Neural cell (in vitro differentiated cells): ENCODE results near the gene TBC1D8.

Experiments
- EP300 ChIP-seq: fragments of 450-650 bp; conservative IDR thresholded peaks from 2 replicates; pipeline ENCODE4 v1.6.1; 2014; ENCODE audit warnings: antibody characterized with exemption, mild to moderate bottlenecking, moderate library complexity; ENCODE audit not compliant: poor library complexity, severe bottlenecking
- EZH2 ChIP-seq: fragments of 200-600, 300-800 bp; shearing (Covaris generic), sonication (generic); IDR thresholded peaks from 2 replicates; pipeline ENCODE4 v1.6.1; 2014; ENCODE audit warnings: antibody characterized with exemption, low read length, borderline replicate concordance, mild to moderate bottlenecking; ENCODE audit not compliant: insufficient read depth, poor library complexity, severe bottlenecking
- MXI1 ChIP-seq: fragments of 450-650 bp; conservative IDR thresholded peaks from 2 replicates; pipeline ENCODE4 v1.6.1; 2014; ENCODE audit warnings: antibody characterized with exemption, mild to moderate bottlenecking; ENCODE audit not compliant: poor library complexity, severe bottlenecking
- POLR2AphosphoS5 ChIP-seq: IDR thresholded peaks from 2 replicates; pipeline ENCODE4 v1.6.1; 2012
- RAD21 ChIP-seq: fragments of 450-650 bp; conservative IDR thresholded peaks from 2 replicates; pipeline ENCODE4 v1.6.1; 2014; ENCODE audit warnings: antibody characterized with exemption, mild to moderate bottlenecking, moderate library complexity
- TAF1 ChIP-seq: IDR thresholded peaks from 2 replicates; pipeline ENCODE4 v1.6.1; 2012; ENCODE audit warnings: low read depth
- TF ChIP-seq, protein P1 (sequence below): fragments of 450-650 bp; IDR thresholded peaks from 2 replicates; pipeline ENCODE4 v1.5.1; 2014; ENCODE audit warnings: antibody characterized with exemption, mild to moderate bottlenecking, moderate library complexity; ENCODE audit not compliant: poor library complexity, severe bottlenecking
- TF ChIP-seq, protein P2 (sequence below): IDR thresholded peaks from 2 replicates; pipeline ENCODE4 v1.6.1; 2012; ENCODE audit warnings: borderline replicate concordance

DNA sequence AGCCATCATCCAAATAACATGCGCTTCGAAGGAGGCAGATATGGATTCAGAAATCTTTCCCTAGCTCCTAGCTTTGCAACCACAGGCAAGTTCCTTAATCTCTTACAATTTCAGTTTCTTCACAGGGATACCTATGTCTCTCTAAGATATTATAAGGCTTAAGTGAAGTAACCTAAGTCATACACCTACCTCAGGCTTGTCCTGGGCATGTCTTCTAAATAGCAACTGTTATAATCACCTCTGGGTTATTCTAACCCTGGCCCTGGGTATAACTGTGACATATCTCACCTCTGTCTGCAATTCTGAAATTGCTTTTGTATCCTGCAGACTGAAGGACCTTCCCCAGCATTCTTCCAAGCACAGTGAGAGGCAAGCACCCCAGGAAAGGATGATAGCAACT, 8.3 kb upstream of the TBC1D8 start:
- TF ChIP-seq, protein P1, sequence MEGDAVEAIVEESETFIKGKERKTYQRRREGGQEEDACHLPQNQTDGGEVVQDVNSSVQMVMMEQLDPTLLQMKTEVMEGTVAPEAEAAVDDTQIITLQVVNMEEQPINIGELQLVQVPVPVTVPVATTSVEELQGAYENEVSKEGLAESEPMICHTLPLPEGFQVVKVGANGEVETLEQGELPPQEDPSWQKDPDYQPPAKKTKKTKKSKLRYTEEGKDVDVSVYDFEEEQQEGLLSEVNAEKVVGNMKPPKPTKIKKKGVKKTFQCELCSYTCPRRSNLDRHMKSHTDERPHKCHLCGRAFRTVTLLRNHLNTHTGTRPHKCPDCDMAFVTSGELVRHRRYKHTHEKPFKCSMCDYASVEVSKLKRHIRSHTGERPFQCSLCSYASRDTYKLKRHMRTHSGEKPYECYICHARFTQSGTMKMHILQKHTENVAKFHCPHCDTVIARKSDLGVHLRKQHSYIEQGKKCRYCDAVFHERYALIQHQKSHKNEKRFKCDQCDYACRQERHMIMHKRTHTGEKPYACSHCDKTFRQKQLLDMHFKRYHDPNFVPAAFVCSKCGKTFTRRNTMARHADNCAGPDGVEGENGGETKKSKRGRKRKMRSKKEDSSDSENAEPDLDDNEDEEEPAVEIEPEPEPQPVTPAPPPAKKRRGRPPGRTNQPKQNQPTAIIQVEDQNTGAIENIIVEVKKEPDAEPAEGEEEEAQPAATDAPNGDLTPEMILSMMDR, result no peak
- TF ChIP-seq EP300, result no peak
- TF ChIP-seq MXI1, result no peak
- TF ChIP-seq EZH2, result no peak
- TF ChIP-seq TAF1, result no peak
- TF ChIP-seq, protein P2, sequence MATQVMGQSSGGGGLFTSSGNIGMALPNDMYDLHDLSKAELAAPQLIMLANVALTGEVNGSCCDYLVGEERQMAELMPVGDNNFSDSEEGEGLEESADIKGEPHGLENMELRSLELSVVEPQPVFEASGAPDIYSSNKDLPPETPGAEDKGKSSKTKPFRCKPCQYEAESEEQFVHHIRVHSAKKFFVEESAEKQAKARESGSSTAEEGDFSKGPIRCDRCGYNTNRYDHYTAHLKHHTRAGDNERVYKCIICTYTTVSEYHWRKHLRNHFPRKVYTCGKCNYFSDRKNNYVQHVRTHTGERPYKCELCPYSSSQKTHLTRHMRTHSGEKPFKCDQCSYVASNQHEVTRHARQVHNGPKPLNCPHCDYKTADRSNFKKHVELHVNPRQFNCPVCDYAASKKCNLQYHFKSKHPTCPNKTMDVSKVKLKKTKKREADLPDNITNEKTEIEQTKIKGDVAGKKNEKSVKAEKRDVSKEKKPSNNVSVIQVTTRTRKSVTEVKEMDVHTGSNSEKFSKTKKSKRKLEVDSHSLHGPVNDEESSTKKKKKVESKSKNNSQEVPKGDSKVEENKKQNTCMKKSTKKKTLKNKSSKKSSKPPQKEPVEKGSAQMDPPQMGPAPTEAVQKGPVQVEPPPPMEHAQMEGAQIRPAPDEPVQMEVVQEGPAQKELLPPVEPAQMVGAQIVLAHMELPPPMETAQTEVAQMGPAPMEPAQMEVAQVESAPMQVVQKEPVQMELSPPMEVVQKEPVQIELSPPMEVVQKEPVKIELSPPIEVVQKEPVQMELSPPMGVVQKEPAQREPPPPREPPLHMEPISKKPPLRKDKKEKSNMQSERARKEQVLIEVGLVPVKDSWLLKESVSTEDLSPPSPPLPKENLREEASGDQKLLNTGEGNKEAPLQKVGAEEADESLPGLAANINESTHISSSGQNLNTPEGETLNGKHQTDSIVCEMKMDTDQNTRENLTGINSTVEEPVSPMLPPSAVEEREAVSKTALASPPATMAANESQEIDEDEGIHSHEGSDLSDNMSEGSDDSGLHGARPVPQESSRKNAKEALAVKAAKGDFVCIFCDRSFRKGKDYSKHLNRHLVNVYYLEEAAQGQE, result no peak
- no peak for TF ChIP-seq POLR2AphosphoS5
- TF ChIP-seq RAD21, result no peak
